A549 (cell line): Measurements from ENCODE around the gene ZNF789. TPM values are rescaled to one million over a fixed set of nuclear protein-coding genes. Genes with fewer than 3 reads are reported as not detected.
A peak's percentile ranks its signal among the peaks of the same experiment; 100 is the strongest.

Experiments used
- ATAC-seq, 2 experiments: fragments of 200-7000 bp in 1 of 2; fragments of >200 bp in 1 of 2; cut with Nextera tagmentation in 1 of 2; cut with Tn5 transposase in 1 of 2; 3 replicates each; pipeline versions ENCODE4 v1.8.0 to v1.9.1; 2018 to 2020; ENCODE audit warnings: mild to moderate bottlenecking in 1 of 2, moderate library complexity in 1 of 2
- CTCF ChIA-PET: fragments of 300-600 bp; sonication (Branson Sonifier 250); formaldehyde crosslinking; extraction: SDS; loops from one replicate; lab custom pipeline; 2021; ENCODE audit warnings: antibody characterized with exemption, inconsistent platforms; lab: Yijun Ruan, JAX
- POLR2A ChIA-PET: fragments of 350-600 bp; formaldehyde crosslinking; extraction: SDS; loops from one replicate; lab custom pipeline; 2021; ENCODE audit warnings: antibody characterized with exemption, inconsistent platforms; lab: Yijun Ruan, JAX
- DNase-seq, 2 experiments: peaks; one replicate each; pipeline versions ENCODE4 v3.0.0 to v3.0.0-alpha.2; 2011 to 2016; ENCODE audit warnings: low read depth in 1 of 2, low spot score in 1 of 2
- FAIRE-seq: peaks from 2 replicates; lab custom pipeline; 2011; peaks lifted over from hg19 to GRCh38; lab: Jason Lieb, UNC
- H3K27ac ChIP-seq, 2 experiments: fragments of >200 bp; sonication (Bioruptor Twin); formaldehyde crosslinking; 3 replicates each; pipeline ENCODE4 v1.5.1; 2016 to 2017
- H3K4me1 ChIP-seq: fragments of >200 bp; sonication (Bioruptor Twin); formaldehyde crosslinking; 3 replicates; pipeline ENCODE4 v1.6.1; 2016
- H3K4me2 ChIP-seq: fragments of >200 bp; sonication (Bioruptor Twin); formaldehyde crosslinking; 3 replicates; pipeline ENCODE4 v1.6.1; 2016
- H3K4me3 ChIP-seq: fragments of >200 bp; sonication (Bioruptor Twin); formaldehyde crosslinking; 3 replicates; pipeline ENCODE4 v1.5.1; 2016
- H3K9me3 ChIP-seq: fragments of >200 bp; sonication (Bioruptor Twin); formaldehyde crosslinking; 3 replicates; pipeline ENCODE4 v1.6.1; 2016
- BHLHE40 ChIP-seq: IDR thresholded peaks from 2 replicates; pipeline ENCODE4 v1.6.1; 2012; ENCODE audit warnings: low read depth, low read length, inconsistent platforms
- CBX2 ChIP-seq: fragments of 200-600 bp; sonication (generic); IDR thresholded peaks from 2 replicates; pipeline ENCODE4 v1.6.1; 2016; ENCODE audit warnings: low read depth, mild to moderate bottlenecking, borderline replicate concordance
- CBX8 ChIP-seq: fragments of 200-600 bp; sonication (generic); IDR thresholded peaks from 2 replicates; pipeline ENCODE4 v1.6.1; 2016
- EHF ChIP-seq: fragments of 250-450 bp; sonication (Bioruptor Pico); IDR thresholded peaks from 2 replicates; pipeline ENCODE4 v1.5.0; 2020; ENCODE audit warnings: mild to moderate bottlenecking
- EP300 ChIP-seq, 2 experiments: fragments of >200 bp; sonication (Bioruptor Twin); formaldehyde crosslinking; IDR thresholded peaks; 2 replicates in 1 of 2; 3 replicates in 1 of 2; pipeline ENCODE4 v1.6.1; 2016 to 2017
- ESRRA ChIP-seq: fragments of 150-350 bp; IDR thresholded peaks from 2 replicates; pipeline ENCODE4 v1.6.1; 2014; ENCODE audit warnings: mild to moderate bottlenecking, low read length, borderline replicate concordance
- FOSB ChIP-seq: fragments of 250-450 bp; sonication (Bioruptor Pico); IDR thresholded peaks from 2 replicates; pipeline ENCODE4 v1.5.0; 2020; ENCODE audit warnings: mild to moderate bottlenecking, moderate library complexity
- HOXA7 ChIP-seq: fragments of 250-450 bp; sonication (Bioruptor Pico); IDR thresholded peaks from 2 replicates; pipeline ENCODE4 v1.5.0; 2020; ENCODE audit warnings: mild to moderate bottlenecking, moderate library complexity
- HOXB5 ChIP-seq: fragments of 250-450 bp; sonication (Bioruptor Pico); IDR thresholded peaks from 2 replicates; pipeline ENCODE4 v1.5.0; 2020; ENCODE audit warnings: mild to moderate bottlenecking, moderate library complexity
- JUN ChIP-seq, 2 experiments: fragments of >200 bp; sonication (Bioruptor Twin); formaldehyde crosslinking; IDR thresholded peaks; 2 replicates in 1 of 2; 3 replicates in 1 of 2; pipeline ENCODE4 v1.6.1; 2016 to 2017
- KDM5A ChIP-seq: fragments of 200-600 bp; sonication (generic); IDR thresholded peaks from 2 replicates; pipeline ENCODE4 v1.6.1; 2016; ENCODE audit warnings: antibody characterized with exemption, mild to moderate bottlenecking
- MYC ChIP-seq: IDR thresholded peaks from 2 replicates; pipeline ENCODE4 v1.6.1; 2012; ENCODE audit warnings: mild to moderate bottlenecking, inconsistent platforms, low read length, improper control_type of control experiment, borderline replicate concordance
- NFE2L2 ChIP-seq: fragments of 150-350 bp; conservative IDR thresholded peaks from 2 replicates; pipeline ENCODE4 v1.6.1; 2014; ENCODE audit warnings: low read length
- PHF8 ChIP-seq: fragments of 200-600 bp; sonication (generic); IDR thresholded peaks from 2 replicates; pipeline ENCODE4 v1.6.1; 2016; ENCODE audit warnings: low read depth, mild to moderate bottlenecking, antibody characterized with exemption, moderate library complexity, borderline replicate concordance
- POLR2A ChIP-seq: IDR thresholded peaks from 2 replicates; pipeline ENCODE4 v1.6.1; 2012; ENCODE audit warnings: mild to moderate bottlenecking, low read length
- RAD21 ChIP-seq, 2 experiments: fragments of >200 bp in 1 of 2; sonication (Bioruptor Twin) in 1 of 2; formaldehyde crosslinking in 1 of 2; IDR thresholded peaks in 1 of 2; conservative IDR thresholded peaks in 1 of 2; 2 replicates in 1 of 2; 3 replicates in 1 of 2; pipeline ENCODE4 v1.6.1; 2012 to 2018; ENCODE audit warnings: inconsistent platforms in 1 of 2
- RARB ChIP-seq: fragments of 250-450 bp; sonication (Bioruptor Pico); IDR thresholded peaks from 2 replicates; pipeline ENCODE4 v1.8.0; 2021; ENCODE audit warnings: mild to moderate bottlenecking, moderate library complexity
- RNF2 ChIP-seq: fragments of 200-600 bp; sonication (generic); IDR thresholded peaks from 2 replicates; pipeline ENCODE4 v1.6.1; 2016; ENCODE audit warnings: low read depth, mild to moderate bottlenecking, antibody characterized with exemption, moderate library complexity, borderline replicate concordance
- TFCP2L1 ChIP-seq: fragments of 250-450 bp; sonication (Bioruptor Pico); IDR thresholded peaks from 2 replicates; pipeline ENCODE4 v1.5.0; 2021; ENCODE audit warnings: mild to moderate bottlenecking
- ZFP36 ChIP-seq: fragments of 450-650 bp; IDR thresholded peaks from 2 replicates; pipeline ENCODE4 v1.6.1; 2014; ENCODE audit warnings: borderline replicate concordance; ENCODE audit not compliant: partially characterized antibody
- ZNF302 ChIP-seq: fragments of 250-450 bp; sonication (Bioruptor Pico); IDR thresholded peaks from 2 replicates; pipeline ENCODE4 v1.9.0; 2021; ENCODE audit warnings: inconsistent platforms, mild to moderate bottlenecking, moderate library complexity
- ZSCAN20 ChIP-seq: fragments of 250-450 bp; sonication (Bioruptor Pico); IDR thresholded peaks from 2 replicates; pipeline ENCODE4 v1.8.0; 2022; ENCODE audit warnings: mild to moderate bottlenecking, moderate library complexity
- WGBS: methylation state at CpG from one replicate; pipeline ENCODE4 v1.1.6; 2017; ENCODE audit errors: missing lambda C conversion rate; 5-methylcytosine and 5-hydroxymethylcytosine counted together
- polyA plus RNA-seq, 4 experiments: library from polyadenylated mRNA; depleted of rRNA in 3 of 4; stranded (reverse); fragments of >200 nt; fragmentation: RNase III in 1 of 4; extraction: RNeasy Plus Mini Kit Qiagen cat#74134 plus additional on column Dnase treatment in 1 of 4; gene quantifications; 2 replicates in 3 of 4; 3 replicates in 1 of 4; pipeline ENCODE4 v1.2.3, GENCODE V29; 2011 to 2017
- TF ChIP-seq, protein P1 (sequence below): IDR thresholded peaks from 2 replicates; pipeline ENCODE4 v1.6.1; 2012
- TF ChIP-seq, protein P2 (sequence below): fragments of 250-450 bp; sonication (Bioruptor Pico); IDR thresholded peaks from 2 replicates; pipeline ENCODE4 v1.5.0; 2021; ENCODE audit warnings: mild to moderate bottlenecking, moderate library complexity, borderline replicate concordance
- TF ChIP-seq, protein P3 (sequence below): fragments of >200 bp; sonication (Bioruptor Twin); formaldehyde crosslinking; IDR thresholded peaks from 3 replicates; pipeline ENCODE4 v1.5.1; 2016
- TF ChIP-seq, protein P4 (sequence below): fragments of >200 bp; sonication (Bioruptor Twin); formaldehyde crosslinking; IDR thresholded peaks from 3 replicates; pipeline ENCODE4 v1.6.1; 2016

Gene ZNF789
- polyA plus RNA-seq, 2 of the 4 experiments (the other 2 are of a cell fraction) = 7.5 to 11.6 TPM

DNA sequence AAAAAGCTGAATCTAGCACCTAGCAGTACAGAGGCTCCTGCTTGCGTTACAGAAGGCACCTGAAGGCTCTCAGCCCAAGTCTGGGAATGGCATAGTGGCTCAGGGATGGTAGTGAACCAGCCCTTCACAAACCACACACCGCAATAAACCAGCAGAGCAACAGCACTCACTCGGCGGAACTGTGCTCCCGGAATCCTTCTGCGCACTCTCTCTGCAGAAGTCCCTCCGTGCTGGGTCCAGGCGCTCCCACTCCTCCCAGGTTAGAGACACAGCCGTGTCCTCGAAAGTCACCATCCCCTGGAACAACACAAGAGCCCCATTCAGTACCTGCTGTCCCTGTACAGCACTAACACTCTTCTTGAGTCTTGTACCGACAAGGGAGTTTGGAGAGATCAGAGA, 25.9 kb downstream of the ZNF789 start:
- Histone ChIP-seq H3K4me3 (peak overlapping the region; percentile 71), H3K27ac (no peak overlapping the region), H3K4me2 (peak overlapping the region; percentile 87), H3K4me1 (peaks cover 12% of the 10 kb centered on the region; the same call in 2 of the 3 replicates), H3K9me3 (peaks cover 33% of the 10 kb centered on the region)
- FAIRE-seq = no peak
- ChIA-PET CTCF (interaction anchor here (0.7 kb wide), 1 partner anchor 681 kb away, joined by 3 read pairs; no protein-coding TSS in a partner anchor), POLR2A (interaction anchor here (1.5 to 1.6 kb wide), 2 partner anchors 54 to 60 kb away, joined by 4 read pairs; partner anchors contain the start of genes FAM200A and ZNF655)
- whole genome bisulfite sequencing = 86% methylated on average over 11 of the region's 11 CpGs
- TF ChIP-seq FOSB = no peak
- TF ChIP-seq RAD21 (conservative IDR thresholded peaks at IDR 0.05 in 1 of 2, IDR thresholded peaks at IDR 0.05 in 1 of 2) = no peak
- TF ChIP-seq, protein P1, sequence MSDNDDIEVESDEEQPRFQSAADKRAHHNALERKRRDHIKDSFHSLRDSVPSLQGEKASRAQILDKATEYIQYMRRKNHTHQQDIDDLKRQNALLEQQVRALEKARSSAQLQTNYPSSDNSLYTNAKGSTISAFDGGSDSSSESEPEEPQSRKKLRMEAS = no peak
- no peak for TF ChIP-seq CBX2
- no peak for TF ChIP-seq JUN (IDR thresholded peaks at IDR 0.05)
- TF ChIP-seq CBX8 = no peak
- TF ChIP-seq ZSCAN20 = no peak
- no peak for DNase-seq
- no peak for ATAC-seq

DNA sequence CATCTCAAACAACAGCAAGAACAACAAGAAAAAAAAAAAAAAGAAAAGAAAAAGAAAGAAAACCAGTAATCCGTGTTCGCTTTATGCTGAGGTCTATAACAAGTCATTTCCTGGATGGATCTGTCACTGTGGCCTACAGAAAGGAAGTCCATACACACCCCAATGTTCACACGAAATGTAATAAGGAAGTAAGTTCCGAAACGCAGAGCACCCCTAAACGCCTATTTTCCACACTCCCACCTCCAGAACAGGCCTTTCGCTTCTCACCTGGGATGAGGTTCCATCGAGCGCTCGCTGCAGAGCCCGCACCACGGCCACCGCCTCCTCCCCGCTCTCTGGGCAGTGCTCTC, 26.7 kb downstream of the ZNF789 start:
- WGBS = 3% methylated on average over 10 of the region's 14 CpGs
- POLR2A ChIA-PET = interaction anchor here (0.6 to 2.8 kb wide), 7 partner anchors 9 to 59 kb away, joined by 3 to 17 read pairs (median 5); partner anchors contain the start of genes FAM200A and ZNF655
- H3K4me3 ChIP-seq = peak overlapping the region; percentile 71
- DNase-seq (peak in 1 of 2 experiments; percentile 30), ATAC-seq (peak; percentile 2 to 14; a peak in 3 of 6 replicates), FAIRE-seq (no peak)
- peak overlapping the region; percentile 87 for H3K4me2 ChIP-seq
- peaks cover 12% of the 10 kb centered on the region; the same call in 2 of the 3 replicates for H3K4me1 ChIP-seq
- H3K9me3 ChIP-seq = peaks cover 25% of the 10 kb centered on the region
- CTCF ChIA-PET = interaction anchor here (0.7 to 1.7 kb wide), 3 partner anchors 9 to 680 kb away, joined by 3 to 5 read pairs (median 3); partner anchors contain the start of gene ZSCAN25
- TF ChIP-seq EHF = 0 out of 2 replicates have a peak, but pooled peaks have one; percentile 21
- no peak for TF ChIP-seq HOXB5
- peak overlapping the region; percentile 81 to 88 for H3K27ac ChIP-seq

DNA sequence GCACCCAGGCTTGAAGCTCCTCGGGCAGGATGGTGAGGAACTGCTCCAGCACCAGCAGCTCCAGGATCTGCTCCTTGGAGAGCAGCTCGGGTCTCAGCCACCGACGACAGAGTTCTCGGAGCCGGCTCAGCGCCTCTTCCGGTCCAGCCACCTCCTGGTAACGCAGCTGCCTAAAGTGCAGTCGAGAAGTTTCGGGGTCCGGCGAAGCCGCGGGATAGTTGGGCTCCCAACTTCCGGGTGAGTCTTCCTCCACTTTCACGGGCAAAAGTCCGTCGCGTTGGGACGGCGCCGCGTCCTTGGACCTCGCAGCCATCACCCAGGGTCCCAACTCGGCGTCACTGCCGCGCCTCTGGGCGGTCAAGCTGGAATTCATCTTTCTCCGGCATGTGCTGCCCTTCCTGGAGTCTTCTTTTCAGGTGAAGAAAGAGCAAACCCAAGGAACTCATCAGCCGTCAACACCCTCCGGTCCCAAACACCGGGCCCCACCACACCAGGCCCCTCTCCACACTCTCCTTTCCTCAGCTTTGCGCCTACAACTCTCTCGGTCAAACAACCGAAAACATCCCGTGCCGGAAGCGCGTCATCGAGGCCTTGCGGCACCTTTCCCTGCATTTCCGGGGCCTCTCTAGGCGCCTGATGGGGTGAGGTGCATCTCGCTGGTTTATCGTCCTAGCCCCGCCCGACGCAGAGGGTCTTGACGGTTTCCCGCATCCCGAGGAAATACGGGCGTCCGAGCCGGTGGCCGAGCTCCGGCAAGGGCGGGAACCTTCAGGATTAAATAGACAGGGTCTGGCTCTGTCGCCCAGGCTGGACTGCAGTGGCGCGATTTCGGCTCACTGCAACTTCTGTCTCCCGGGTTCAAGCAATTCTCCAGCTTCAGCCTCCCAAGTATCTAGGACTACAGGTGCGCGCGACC, 27.3 kb downstream of the ZNF789 start, which contains the start of gene ZNF394:
Gene ZNF394 (minus strand): TSS at position 561 of the 916 bp plus-strand sequence. CDS start 188 bp downstream, at position 373.
- H3K4me1 ChIP-seq = peaks cover 12% of the 10 kb centered on the region; the same call in 2 of the 3 replicates
- H3K4me2 ChIP-seq = peak within 1 kb of the TSS; percentile 87
- POLR2A ChIA-PET = interaction anchor here (0.6 to 2.8 kb wide), 9 partner anchors 10 to 59 kb away, joined by 3 to 17 read pairs (median 5); partner anchors contain the start of genes FAM200A and ZNF655
- FAIRE-seq (no peak), ATAC-seq (peak; percentile 66 to 73), DNase-seq (peak; percentile 95)
- H3K9me3 ChIP-seq = peaks cover 19% of the 10 kb centered on the region
- peak within 1 kb of the TSS; percentile 81 to 88 for H3K27ac ChIP-seq
- WGBS = 2% methylated on average over 56 of the region's 68 CpGs
- CTCF ChIA-PET = interaction anchor here (0.6 to 1.7 kb wide), 3 partner anchors 9 to 116 kb away, joined by 3 to 5 read pairs (median 3); partner anchors contain the start of gene ZSCAN25
- peak within 1 kb of the TSS; percentile 71 for H3K4me3 ChIP-seq
- TF ChIP-seq KDM5A (peak; percentile 60), MYC (no peak; the same call in 1 of the 2 replicates), ZNF302 (CRISPR knock-in tag) (no peak), RNF2 (no peak), HOXA7 (no peak), TFCP2L1 (CRISPR knock-in tag) (no peak), JUN (IDR thresholded peaks at IDR 0.05) (peak; percentile 76 to 82; a peak in 3 of 5 replicates), NFE2L2 (no peak), POLR2A (peak; percentile 55), RARB (CRISPR knock-in tag) (no peak), RAD21 (conservative IDR thresholded peaks at IDR 0.05 in 1 of 2, IDR thresholded peaks at IDR 0.05 in 1 of 2) (peak in 1 of 2 experiments; percentile 13; a peak in 1 of 5 replicates), PHF8 (peak; percentile 61; the same call in 1 of the 2 replicates), ESRRA (no peak), ZFP36 (no peak), BHLHE40 (peak; percentile 22; the same call in 1 of the 2 replicates), EP300 (IDR thresholded peaks at IDR 0.05) (no peak)
- TF ChIP-seq, protein P1 = peak; percentile 91
- TF ChIP-seq, protein P2, sequence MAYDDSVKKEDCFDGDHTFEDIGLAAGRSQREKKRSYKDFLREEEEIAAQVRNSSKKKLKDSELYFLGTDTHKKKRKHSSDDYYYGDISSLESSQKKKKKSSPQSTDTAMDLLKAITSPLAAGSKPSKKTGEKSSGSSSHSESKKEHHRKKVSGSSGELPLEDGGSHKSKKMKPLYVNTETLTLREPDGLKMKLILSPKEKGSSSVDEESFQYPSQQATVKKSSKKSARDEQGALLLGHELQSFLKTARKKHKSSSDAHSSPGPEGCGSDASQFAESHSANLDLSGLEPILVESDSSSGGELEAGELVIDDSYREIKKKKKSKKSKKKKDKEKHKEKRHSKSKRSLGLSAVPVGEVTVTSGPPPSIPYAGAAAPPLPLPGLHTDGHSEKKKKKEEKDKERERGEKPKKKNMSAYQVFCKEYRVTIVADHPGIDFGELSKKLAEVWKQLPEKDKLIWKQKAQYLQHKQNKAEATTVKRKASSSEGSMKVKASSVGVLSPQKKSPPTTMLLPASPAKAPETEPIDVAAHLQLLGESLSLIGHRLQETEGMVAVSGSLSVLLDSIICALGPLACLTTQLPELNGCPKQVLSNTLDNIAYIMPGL (CRISPR knock-in tag) = no peak
- TF ChIP-seq, protein P3, sequence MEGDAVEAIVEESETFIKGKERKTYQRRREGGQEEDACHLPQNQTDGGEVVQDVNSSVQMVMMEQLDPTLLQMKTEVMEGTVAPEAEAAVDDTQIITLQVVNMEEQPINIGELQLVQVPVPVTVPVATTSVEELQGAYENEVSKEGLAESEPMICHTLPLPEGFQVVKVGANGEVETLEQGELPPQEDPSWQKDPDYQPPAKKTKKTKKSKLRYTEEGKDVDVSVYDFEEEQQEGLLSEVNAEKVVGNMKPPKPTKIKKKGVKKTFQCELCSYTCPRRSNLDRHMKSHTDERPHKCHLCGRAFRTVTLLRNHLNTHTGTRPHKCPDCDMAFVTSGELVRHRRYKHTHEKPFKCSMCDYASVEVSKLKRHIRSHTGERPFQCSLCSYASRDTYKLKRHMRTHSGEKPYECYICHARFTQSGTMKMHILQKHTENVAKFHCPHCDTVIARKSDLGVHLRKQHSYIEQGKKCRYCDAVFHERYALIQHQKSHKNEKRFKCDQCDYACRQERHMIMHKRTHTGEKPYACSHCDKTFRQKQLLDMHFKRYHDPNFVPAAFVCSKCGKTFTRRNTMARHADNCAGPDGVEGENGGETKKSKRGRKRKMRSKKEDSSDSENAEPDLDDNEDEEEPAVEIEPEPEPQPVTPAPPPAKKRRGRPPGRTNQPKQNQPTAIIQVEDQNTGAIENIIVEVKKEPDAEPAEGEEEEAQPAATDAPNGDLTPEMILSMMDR = no peak
- TF ChIP-seq, protein P4, sequence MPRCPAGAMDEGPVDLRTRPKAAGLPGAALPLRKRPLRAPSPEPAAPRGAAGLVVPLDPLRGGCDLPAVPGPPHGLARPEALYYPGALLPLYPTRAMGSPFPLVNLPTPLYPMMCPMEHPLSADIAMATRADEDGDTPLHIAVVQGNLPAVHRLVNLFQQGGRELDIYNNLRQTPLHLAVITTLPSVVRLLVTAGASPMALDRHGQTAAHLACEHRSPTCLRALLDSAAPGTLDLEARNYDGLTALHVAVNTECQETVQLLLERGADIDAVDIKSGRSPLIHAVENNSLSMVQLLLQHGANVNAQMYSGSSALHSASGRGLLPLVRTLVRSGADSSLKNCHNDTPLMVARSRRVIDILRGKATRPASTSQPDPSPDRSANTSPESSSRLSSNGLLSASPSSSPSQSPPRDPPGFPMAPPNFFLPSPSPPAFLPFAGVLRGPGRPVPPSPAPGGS = peak; percentile 71; the same call in 2 of the 3 replicates
